Activated naive CD4-positive, alpha-beta T cell treated with anti-CD3 and anti-CD28 coated beads, Interleukin-2, amount 10 ng/mL, durations not matched to agents 7 days and 5 days (primary cell): ENCODE results near the gene PTK7.
A peak's percentile ranks its signal among the peaks of the same experiment; 100 is the strongest.

ENCODE experiments used
- CTCF ChIA-PET: fragments of 350-600 bp; sonication (Branson Sonifier 250); formaldehyde crosslinking; loops from one replicate; lab custom pipeline; 2021; ENCODE audit warnings: antibody characterized with exemption; lab: Charles Lee
- DNase-seq: peaks from one replicate; pipeline ENCODE4 v3.0.0-alpha.2; 2020
- H3K27ac Mint-ChIP-seq: one replicate; pipeline ENCODE4 v1.8.0; 2021; ENCODE audit warnings: mild to moderate bottlenecking, moderate library complexity, mixed read lengths
- H3K27me3 Mint-ChIP-seq: one replicate; pipeline ENCODE4 v1.8.0; 2021; ENCODE audit warnings: mild to moderate bottlenecking, mixed read lengths
- H3K36me3 Mint-ChIP-seq: one replicate; pipeline ENCODE4 v1.8.0; 2021; ENCODE audit warnings: mixed read lengths
- H3K4me1 Mint-ChIP-seq: one replicate; pipeline ENCODE4 v1.8.0; 2021; ENCODE audit warnings: mixed read lengths
- H3K4me3 Mint-ChIP-seq: one replicate; pipeline ENCODE4 v1.8.0; 2021; ENCODE audit warnings: mild to moderate bottlenecking, moderate library complexity, mixed read lengths
- H3K9me3 Mint-ChIP-seq: one replicate; pipeline ENCODE4 v1.8.0; 2021; ENCODE audit warnings: mixed read lengths

The PTK7 gene

GRCh38 chr6:43086022-43086658 lies 10.0 kb downstream of the PTK7 start:
- Mint-ChIP-seq H3K4me3 (no peak overlapping the region), H3K36me3 (no peaks in the 10 kb centered on the region), H3K27me3 (peaks cover 30% of the 10 kb centered on the region), H3K9me3 (no peaks in the 10 kb centered on the region), H3K4me1 (no peaks in the 10 kb centered on the region), H3K27ac (no peak overlapping the region)
- CTCF ChIA-PET = no interaction called here
- DNase-seq = no peak

GRCh38 chr6:43088654-43089056 lies 12.5 kb downstream of the PTK7 start:
- H3K27ac Mint-ChIP-seq = no peak overlapping the region
- no peak for DNase-seq
- CTCF ChIA-PET = no interaction called here
- H3K4me3 Mint-ChIP-seq = no peak overlapping the region
- no peaks in the 10 kb centered on the region for H3K36me3 Mint-ChIP-seq
- peaks cover 10% of the 10 kb centered on the region for H3K4me1 Mint-ChIP-seq
- H3K27me3 Mint-ChIP-seq = peaks cover 16% of the 10 kb centered on the region
- H3K9me3 Mint-ChIP-seq = no peaks in the 10 kb centered on the region

GRCh38 chr6:43089467-43089866 lies 13.4 kb downstream of the PTK7 start:
- Mint-ChIP-seq H3K4me1 (peaks cover 16% of the 10 kb centered on the region), H3K9me3 (no peaks in the 10 kb centered on the region), H3K27ac (no peak overlapping the region), H3K4me3 (no peak overlapping the region), H3K27me3 (peaks cover 16% of the 10 kb centered on the region), H3K36me3 (no peaks in the 10 kb centered on the region)
- no peak for DNase-seq
- CTCF ChIA-PET = no interaction called here

DNA sequence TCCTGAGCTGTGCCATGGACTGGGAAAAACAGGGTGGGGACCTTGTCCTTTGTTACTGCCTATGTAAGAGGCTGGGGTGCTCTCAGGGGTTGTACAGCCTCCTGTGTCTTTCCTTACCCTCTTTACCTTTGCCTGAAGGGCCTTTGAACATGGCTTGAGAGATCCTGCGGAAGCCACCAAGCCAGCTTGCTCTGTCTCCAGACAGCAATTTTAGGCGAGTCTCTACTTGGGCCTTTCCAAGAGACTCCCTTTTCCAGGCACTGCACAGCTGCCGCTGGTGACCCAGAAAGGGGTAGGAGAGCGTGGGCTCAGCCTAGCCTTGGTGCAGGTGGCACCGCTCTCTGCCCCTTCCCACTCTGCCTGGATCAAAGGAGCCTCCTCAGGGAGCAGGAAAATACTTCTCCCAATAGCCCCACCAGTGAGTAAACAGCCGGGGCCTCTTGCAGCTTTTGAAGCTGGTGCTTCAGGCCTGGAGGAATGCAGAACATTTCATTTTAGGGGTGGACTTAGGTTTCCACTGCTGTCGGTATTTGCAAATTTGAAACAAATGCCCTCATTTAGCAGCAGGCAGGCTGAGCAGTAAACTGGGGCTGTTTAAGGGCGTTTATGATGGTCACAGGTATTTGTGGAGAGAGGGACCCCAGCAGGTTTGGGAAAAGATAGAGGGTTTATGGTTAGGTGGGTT lies 13.9 kb downstream of the PTK7 start:
- CTCF ChIA-PET = no interaction called here
- DNase-seq = no peak
- no peaks in the 10 kb centered on the region for H3K36me3 Mint-ChIP-seq
- H3K4me1 Mint-ChIP-seq = peaks cover 16% of the 10 kb centered on the region
- no peak overlapping the region for H3K4me3 Mint-ChIP-seq
- H3K9me3 Mint-ChIP-seq = no peaks in the 10 kb centered on the region
- peaks cover 16% of the 10 kb centered on the region for H3K27me3 Mint-ChIP-seq
- H3K27ac Mint-ChIP-seq = no peak overlapping the region

- Mint-ChIP-seq H3K36me3 (no peaks in the 10 kb centered on the region), H3K9me3 (no peaks in the 10 kb centered on the region), H3K27ac (no peak overlapping the region), H3K27me3 (peaks cover 16% of the 10 kb centered on the region), H3K4me3 (no peak overlapping the region), H3K4me1 (peaks cover 16% of the 10 kb centered on the region)
- CTCF ChIA-PET = interaction anchor here (1.1 kb wide), 1 partner anchor 53 kb away, joined by 3 read pairs; no protein-coding TSS in a partner anchor
- no peak for DNase-seq
These were observed 14.4 kb downstream of the PTK7 start for GRCh38 chr6:43090559-43090956.

- H3K4me1 Mint-ChIP-seq = peaks cover 16% of the 10 kb centered on the region
- DNase-seq = no peak
- H3K27me3 Mint-ChIP-seq = peaks cover 13% of the 10 kb centered on the region
- no peak overlapping the region for H3K4me3 Mint-ChIP-seq
- no peak overlapping the region for H3K27ac Mint-ChIP-seq
- CTCF ChIA-PET = interaction anchor here (1.1 kb wide), 1 partner anchor 53 kb away, joined by 3 read pairs; no protein-coding TSS in a partner anchor
- H3K9me3 Mint-ChIP-seq = no peaks in the 10 kb centered on the region
- H3K36me3 Mint-ChIP-seq = no peaks in the 10 kb centered on the region
These were observed 14.9 kb downstream of the PTK7 start for GRCh38 chr6:43091020-43091419.

- Mint-ChIP-seq H3K36me3 (no peaks in the 10 kb centered on the region), H3K27me3 (peaks cover 12% of the 10 kb centered on the region), H3K9me3 (no peaks in the 10 kb centered on the region), H3K4me3 (no peak overlapping the region), H3K4me1 (peaks cover 16% of the 10 kb centered on the region), H3K27ac (no peak overlapping the region)
- DNase-seq = no peak
- CTCF ChIA-PET = interaction anchor here (1.1 kb wide), 1 partner anchor 52 kb away, joined by 3 read pairs; no protein-coding TSS in a partner anchor
These were observed 15.4 kb downstream of the PTK7 start for GRCh38 chr6:43091436-43091991.

GRCh38 chr6:43092635-43093034 lies 16.5 kb downstream of the PTK7 start:
- peaks cover 7% of the 10 kb centered on the region for H3K27me3 Mint-ChIP-seq
- no peak for DNase-seq
- CTCF ChIA-PET = no interaction called here
- H3K27ac Mint-ChIP-seq = no peak overlapping the region
- H3K4me3 Mint-ChIP-seq = no peak overlapping the region
- peaks cover 16% of the 10 kb centered on the region for H3K4me1 Mint-ChIP-seq
- H3K36me3 Mint-ChIP-seq = no peaks in the 10 kb centered on the region
- H3K9me3 Mint-ChIP-seq = no peaks in the 10 kb centered on the region

DNA sequence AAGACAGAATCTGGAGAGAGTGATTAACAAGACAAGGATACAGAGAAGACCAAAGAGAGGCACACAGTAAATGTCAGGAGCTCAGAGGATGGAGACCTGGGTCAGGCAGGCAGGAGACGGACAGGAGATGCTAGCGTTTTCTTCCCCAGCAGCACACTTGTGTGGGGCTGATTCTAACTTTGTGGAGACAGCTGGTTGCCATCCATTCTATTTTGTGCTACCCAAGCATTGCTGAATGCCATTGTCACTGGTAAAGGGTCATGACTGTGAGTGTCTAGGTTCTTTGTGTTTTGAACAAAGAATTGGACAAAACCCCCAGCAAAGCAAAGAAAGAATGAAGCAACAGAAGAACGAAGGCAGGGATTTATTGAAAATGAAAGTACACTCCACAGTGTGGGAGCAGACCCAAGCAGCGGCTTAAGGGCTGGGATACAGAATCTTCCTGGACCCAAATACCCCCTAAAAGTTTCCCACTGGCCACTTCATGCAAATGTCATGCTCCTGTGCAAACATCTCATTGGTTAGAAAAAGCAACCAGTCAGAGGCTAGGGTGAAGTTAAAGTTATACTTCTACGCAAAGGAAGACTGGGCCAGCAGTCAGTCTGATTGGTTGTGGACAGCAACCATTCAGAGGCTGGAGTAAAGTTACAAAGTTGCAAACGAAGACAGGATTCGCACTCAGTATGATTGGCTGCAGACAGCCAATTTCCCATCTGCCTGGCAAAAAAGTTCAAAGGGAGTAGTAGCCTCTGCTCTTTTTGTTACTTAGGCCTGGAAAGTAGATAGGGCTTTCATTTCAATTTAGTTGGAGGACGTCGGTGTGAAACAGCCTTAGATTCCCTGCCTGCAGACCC lies 17.5 kb downstream of the PTK7 start:
- CTCF ChIA-PET = no interaction called here
- peak overlapping the region; percentile 28 for H3K4me3 Mint-ChIP-seq

DNA sequence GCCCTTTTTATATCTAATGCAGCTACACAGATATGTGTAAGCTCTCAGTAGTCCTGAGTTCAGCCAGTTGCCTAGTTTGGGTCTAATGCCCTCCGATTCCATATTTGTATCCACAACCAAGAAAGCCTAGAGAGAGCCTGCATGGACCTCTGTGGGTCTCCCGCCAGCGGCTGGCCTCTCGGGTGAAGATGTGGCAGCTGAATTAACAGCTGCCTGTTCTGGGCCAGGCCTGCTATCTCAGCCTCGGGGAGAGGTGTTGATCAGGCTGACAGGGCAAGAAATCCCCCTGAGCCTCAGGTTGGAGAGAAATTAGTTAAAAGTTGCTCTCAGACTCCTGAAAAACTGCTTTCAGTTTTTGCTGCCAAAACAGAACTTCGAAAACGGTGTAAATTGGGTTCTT lies 19.8 kb downstream of the PTK7 start:
- Mint-ChIP-seq H3K36me3 (no peaks in the 10 kb centered on the region), H3K4me3 (no peak overlapping the region), H3K27ac (no peak overlapping the region), H3K27me3 (peaks cover 18% of the 10 kb centered on the region), H3K9me3 (no peaks in the 10 kb centered on the region), H3K4me1 (peaks cover 16% of the 10 kb centered on the region)
- no peak for DNase-seq
- CTCF ChIA-PET = no interaction called here

More for the DNA sequence above, 17.5 kb downstream of the PTK7 start:
- no peak for DNase-seq
- Mint-ChIP-seq H3K9me3 (no peaks in the 10 kb centered on the region), H3K36me3 (no peaks in the 10 kb centered on the region), H3K27me3 (peaks cover 15% of the 10 kb centered on the region), H3K4me1 (peaks cover 16% of the 10 kb centered on the region), H3K27ac (peak overlapping the region; percentile 25)

- Mint-ChIP-seq H3K27ac (no peak overlapping the region), H3K4me3 (no peak overlapping the region), H3K9me3 (no peaks in the 10 kb centered on the region), H3K4me1 (peaks cover 16% of the 10 kb centered on the region), H3K27me3 (peaks cover 17% of the 10 kb centered on the region), H3K36me3 (no peaks in the 10 kb centered on the region)
- CTCF ChIA-PET = no interaction called here
- no peak for DNase-seq
These were observed 20.5 kb downstream of the PTK7 start for GRCh38 chr6:43096451-43097097.

GRCh38 chr6:43097098-43097489 lies 21.0 kb downstream of the PTK7 start:
- Mint-ChIP-seq H3K9me3 (no peaks in the 10 kb centered on the region), H3K4me3 (no peak overlapping the region), H3K27me3 (peaks cover 19% of the 10 kb centered on the region), H3K27ac (no peak overlapping the region), H3K4me1 (peaks cover 16% of the 10 kb centered on the region), H3K36me3 (no peaks in the 10 kb centered on the region)
- CTCF ChIA-PET = interaction anchor here (0.6 to 0.7 kb wide), 2 partner anchors 339 to 906 kb away, joined by 3 read pairs; no protein-coding TSS in a partner anchor
- DNase-seq = no peak

- no peak for DNase-seq
- H3K27me3 Mint-ChIP-seq = peaks cover 24% of the 10 kb centered on the region
- H3K4me1 Mint-ChIP-seq = peaks cover 15% of the 10 kb centered on the region
- no peak overlapping the region for H3K27ac Mint-ChIP-seq
- CTCF ChIA-PET = interaction anchor here (0.6 to 0.7 kb wide), 2 partner anchors 339 to 906 kb away, joined by 3 read pairs; no protein-coding TSS in a partner anchor
- no peak overlapping the region for H3K4me3 Mint-ChIP-seq
- no peaks in the 10 kb centered on the region for H3K36me3 Mint-ChIP-seq
- no peaks in the 10 kb centered on the region for H3K9me3 Mint-ChIP-seq
These were observed 21.4 kb downstream of the PTK7 start for GRCh38 chr6:43097502-43097901.
